ENCODE data around the gene YY1.

GRCh38 chr14:100317912-100318808 lies 79.2 kb downstream of the YY1 start:
- TF ChIP-seq CTCF (IDR thresholded peaks at IDR 0.05; ENCODE audit: low read length) (peak; percentile 79), EZH2 (IDR thresholded peaks at IDR 0.05; ENCODE audit: borderline replicate concordance, low read length) (no peak)
